GM12864 (cell line): ENCODE data around the gene CDH13.

Source experiments
- DNase-seq: peaks from one replicate; pipeline ENCODE4 v3.0.0-alpha.2; 2011; ENCODE audit warnings: low read depth
- H3K4me3 ChIP-seq: 2 replicates; pipeline ENCODE4 v1.5.1; 2011; ENCODE audit warnings: mild to moderate bottlenecking, low read depth, low read length, control low read depth
- CTCF ChIP-seq: IDR thresholded peaks from 2 replicates; pipeline ENCODE4 v1.5.1; 2011; ENCODE audit warnings: low read depth, mild to moderate bottlenecking, moderate library complexity, low read length, control low read depth, inconsistent platforms; ENCODE audit errors: missing control alignments

Gene CDH13

GRCh38 chr16:83420206-83420760 is 793.5 kb downstream of the CDH13 start:
- DNase-seq, result no peak
- TF ChIP-seq CTCF, result no peak
- no peak overlapping the region for H3K4me3 ChIP-seq

GRCh38 chr16:83433201-83433600 is 806.4 kb downstream of the CDH13 start:
- DNase-seq, result no peak
- no peak overlapping the region for H3K4me3 ChIP-seq
- no peak for TF ChIP-seq CTCF

GRCh38 chr16:83437036-83437435 is 810.3 kb downstream of the CDH13 start:
- H3K4me3 ChIP-seq, result no peak overlapping the region
- no peak for DNase-seq
- no peak for TF ChIP-seq CTCF

- no peak for TF ChIP-seq CTCF
- H3K4me3 ChIP-seq, result no peak overlapping the region
- DNase-seq, result no peak
Observed at GRCh38 chr16:83438326-83438725, 811.6 kb downstream of the CDH13 start.

GRCh38 chr16:83439412-83439811 is 812.6 kb downstream of the CDH13 start:
- no peak overlapping the region for H3K4me3 ChIP-seq
- no peak for DNase-seq
- no peak for TF ChIP-seq CTCF

- TF ChIP-seq CTCF, result no peak
- H3K4me3 ChIP-seq, result no peak overlapping the region
- DNase-seq, result no peak
Observed at GRCh38 chr16:83441517-83441916, 814.7 kb downstream of the CDH13 start.

GRCh38 chr16:83443972-83444371 is 817.2 kb downstream of the CDH13 start:
- DNase-seq, result no peak
- no peak for TF ChIP-seq CTCF
- H3K4me3 ChIP-seq, result no peak overlapping the region
